K562 (cell line): ENCODE data around the gene GRK4. TPM values are rescaled to one million over a fixed set of nuclear protein-coding genes. Genes with fewer than 3 reads are reported as not detected.
A peak's percentile ranks its signal among the peaks of the same experiment; 100 is the strongest.

Experiments used
- ATAC-seq: fragments of 200-7000 bp; cut with Tn5 transposase; 3 replicates; pipeline ENCODE4 v1.9.1; 2020; ENCODE audit warnings: moderate library complexity
- BruUV-seq: library from RNA; stranded (reverse); fragments of 400-500 nt; replicated peaks from 2 replicates; lab custom pipeline; 2021; lab: Mats Ljungman, UMichigan
- CTCF ChIA-PET: fragments of 300-600 bp; formaldehyde crosslinking; extraction: SDS; loops from one replicate; lab custom pipeline; 2021; ENCODE audit warnings: low intra/inter-chr PET ratio; lab: Yijun Ruan, JAX
- POLR2A ChIA-PET: fragments of 300-600, 350-650 bp; sonication (Branson Sonifier 250); formaldehyde crosslinking; extraction: SDS; loops from one replicate; lab custom pipeline; 2021; ENCODE audit warnings: antibody characterized with exemption, inconsistent platforms; lab: Yijun Ruan, JAX
- DNase-seq, 4 experiments: peaks; one replicate each; pipeline versions ENCODE4 v3.0.0 to v3.0.0-alpha.2; 2011 to 2018; ENCODE audit warnings: low spot score in 3 of 4, mixed read lengths in 3 of 4; ENCODE audit errors: extremely low read depth in 1 of 4
- FAIRE-seq: peaks from 2 replicates; lab custom pipeline; 2011; peaks lifted over from hg19 to GRCh38; lab: Jason Lieb, UNC
- H2AFZ ChIP-seq: 2 replicates; pipeline ENCODE4 v1.6.0; 2011; ENCODE audit warnings: low read depth, low read length, control low read depth, inconsistent platforms
- H3K27ac ChIP-seq: fragments of 200-600 bp; 3 replicates; pipeline ENCODE4 v1.8.0; 2011; ENCODE audit warnings: low read depth, mild to moderate bottlenecking, control low read depth, inconsistent platforms, low read length, moderate library complexity, mixed read lengths; ENCODE audit errors: extremely low read depth
- H3K27me3 ChIP-seq, 2 experiments: fragments of 300-600 bp in 1 of 2; 2 replicates in 1 of 2; 3 replicates in 1 of 2; pipeline versions ENCODE4 v1.6.0 to v1.8.0; 2011; ENCODE audit warnings: inconsistent platforms in 2 of 2, low read length in 2 of 2, mild to moderate bottlenecking in 1 of 2, mixed read lengths in 1 of 2, moderate library complexity in 1 of 2; ENCODE audit not compliant: control insufficient read depth in 2 of 2, insufficient read depth in 2 of 2
- H3K36me3 ChIP-seq: fragments of 300-600 bp; 3 replicates; pipeline ENCODE4 v1.8.0; 2011; ENCODE audit warnings: mild to moderate bottlenecking, low read length, inconsistent platforms; ENCODE audit not compliant: control insufficient read depth, insufficient read depth
- H3K4me1 ChIP-seq, 2 experiments: fragments of 200-600 bp in 1 of 2; replicated peaks in 1 of 2; 2 replicates in 1 of 2; 3 replicates in 1 of 2; pipeline versions ENCODE4 v1.5.1 to v1.8.0; 2011; ENCODE audit warnings: inconsistent platforms in 2 of 2, low read length in 2 of 2, mild to moderate bottlenecking in 1 of 2, mixed read lengths in 1 of 2, moderate library complexity in 1 of 2; ENCODE audit not compliant: control insufficient read depth in 2 of 2, insufficient read depth in 2 of 2
- H3K4me2 ChIP-seq: 2 replicates; pipeline ENCODE4 v1.6.1; 2011; ENCODE audit warnings: low read length, control low read depth, inconsistent platforms, mixed read lengths; ENCODE audit not compliant: insufficient read depth
- H3K4me3 ChIP-seq: fragments of 200-600 bp; sonication (generic), shearing (Covaris generic); 2 replicates; pipeline ENCODE4 v1.5.1; 2016; ENCODE audit warnings: control low read depth, inconsistent platforms
- H3K79me2 ChIP-seq: fragments of 200-600 bp; 3 replicates; pipeline ENCODE4 v1.8.0; 2011; ENCODE audit warnings: low read length, inconsistent platforms; ENCODE audit not compliant: control insufficient read depth, insufficient read depth
- H3K9ac ChIP-seq, 2 experiments: 2 replicates each; pipeline versions ENCODE4 v1.6.0 to v1.6.1; 2011; ENCODE audit warnings: low read depth in 2 of 2, low read length in 2 of 2, control low read depth in 1 of 2, inconsistent platforms in 1 of 2, mild to moderate bottlenecking in 1 of 2, mixed read lengths in 1 of 2; ENCODE audit not compliant: insufficient read depth in 1 of 2
- H3K9me1 ChIP-seq: one replicate; pipeline ENCODE4 v1.6.0; 2011; ENCODE audit warnings: inconsistent platforms, mild to moderate bottlenecking, low read length, moderate library complexity; ENCODE audit not compliant: control insufficient read depth, insufficient read depth
- H3K9me3 ChIP-seq: replicated peaks from 2 replicates; pipeline ENCODE4 v1.5.1; 2011; ENCODE audit warnings: low read depth, low read length, inconsistent platforms; ENCODE audit not compliant: control insufficient read depth, insufficient read depth
- H4K20me1 ChIP-seq: replicated peaks from 2 replicates; pipeline ENCODE4 v1.6.1; 2011; ENCODE audit warnings: low read length, inconsistent platforms, mixed read lengths; ENCODE audit not compliant: control insufficient read depth, insufficient read depth
- CUX1 ChIP-seq: fragments of 200-800 bp; sonication (Bioruptor generic); IDR thresholded peaks from 2 replicates; pipeline ENCODE4 v1.6.1; 2016; ENCODE audit warnings: missing genetic modification characterization, missing compliant biosample characterization
- DMBX1 ChIP-seq: fragments of 250-450 bp; sonication (Bioruptor Pico); IDR thresholded peaks from 2 replicates; pipeline ENCODE4 v1.8.0; 2022; ENCODE audit warnings: inconsistent platforms, mild to moderate bottlenecking, moderate library complexity, borderline replicate concordance
- FIP1L1 ChIP-seq: fragments of 200-400 bp; formaldehyde crosslinking; IDR thresholded peaks from 2 replicates; pipeline ENCODE4 v1.6.1; 2018; ENCODE audit warnings: mild to moderate bottlenecking, low read depth, low read length; ENCODE audit not compliant: poor library complexity, severe bottlenecking
- HMG20B ChIP-seq: fragments of 250-450 bp; sonication (Bioruptor Pico); IDR thresholded peaks from 2 replicates; pipeline ENCODE4 v1.5.0; 2021; ENCODE audit warnings: mild to moderate bottlenecking
- HNRNPL ChIP-seq: fragments of 200-400 bp; formaldehyde crosslinking; IDR thresholded peaks from 2 replicates; pipeline ENCODE4 v1.6.1; 2017; ENCODE audit warnings: low read depth, mild to moderate bottlenecking, low read length
- MYNN ChIP-seq, 2 experiments: sonication (generic); formaldehyde crosslinking in 1 of 2; IDR thresholded peaks; 2 replicates each; pipeline versions ENCODE4 v1.5.0 to v1.6.1; 2016 to 2020; ENCODE audit warnings: antibody characterized with exemption in 1 of 2, missing genetic modification reagents in 1 of 2
- NR2C2 ChIP-seq, 2 experiments: fragments of 200-800 bp in 1 of 2; sonication (Bioruptor generic) in 1 of 2; sonication (generic) in 1 of 2; formaldehyde crosslinking in 1 of 2; IDR thresholded peaks; 2 replicates each; pipeline versions ENCODE4 v1.6.1 to v1.8.0; 2016 to 2022; ENCODE audit warnings: mild to moderate bottlenecking in 1 of 2, missing compliant biosample characterization in 1 of 2, missing genetic modification characterization in 1 of 2, missing genetic modification reagents in 1 of 2
- RBFOX2 ChIP-seq: fragments of 200-400 bp; formaldehyde crosslinking; IDR thresholded peaks from 2 replicates; pipeline ENCODE4 v1.6.1; 2017; ENCODE audit warnings: low read depth, mild to moderate bottlenecking, low read length, moderate library complexity
- RBM22 ChIP-seq: fragments of 200-400 bp; formaldehyde crosslinking; IDR thresholded peaks from 2 replicates; pipeline ENCODE4 v1.6.1; 2018; ENCODE audit warnings: low read length, low read depth; ENCODE audit not compliant: poor library complexity, severe bottlenecking
- SUPT5H ChIP-seq: fragments of 450-650 bp; IDR thresholded peaks from 2 replicates; pipeline ENCODE4 v1.6.1; 2016
- WGBS: fragments of 100-300 bp; shearing (Covaris generic); methylation state at CpG from one replicate; pipeline ENCODE4 v1.1.6; 2016; ENCODE audit warnings: low coverage, mixed read lengths; ENCODE audit not compliant: insufficient coverage; ENCODE audit errors: missing lambda C conversion rate; 5-methylcytosine and 5-hydroxymethylcytosine counted together
- in situ Hi-C: fragments of 300-500 bp; cut with MboI; formaldehyde crosslinking; loops from 4 replicates; pipeline ENCODE4 v1.15.0; 2018; ENCODE audit warnings: inconsistent platforms, mixed read lengths
- intact Hi-C: fragments of 100-400 bp; cut with micrococcal nuclease; formaldehyde crosslinking; loops from 2 replicates; pipeline ENCODE4 v1.14.2; 2022
- polyA plus RNA-seq, 8 experiments: library from polyadenylated mRNA; depleted of rRNA in 4 of 8; stranded (reverse) in 5 of 8; unstranded in 3 of 8; fragments of >200 nt; fragmentation: Nextera tagmentation in 2 of 8; fragmentation: Illumina TruSeq in 1 of 8; extraction: Ambion mirVana in 2 of 8; extraction: Trizol in 1 of 8; gene quantifications; 2 replicates each; pipeline versions ENCODE4 v1.2.1 to v1.2.3, GENCODE V29; 2011 to 2014; ENCODE audit warnings: inconsistent platforms in 1 of 8, missing spikeins in 1 of 8
- total RNA-seq, 7 experiments: library from RNA; depleted of rRNA in 6 of 7; stranded (reverse); fragments of >200 nt in 6 of 7; fragmentation: Illumina TruSeq in 2 of 7; extraction: Trizol in 2 of 7; gene quantifications; 2 replicates each; pipeline versions ENCODE4 v1.2.1 to v1.2.3, GENCODE V29; 2011 to 2021; ENCODE audit warnings: low replicate concordance in 1 of 7

The GRK4 gene
- total and polyA plus RNA-seq, 9 of the 15 experiments (the other 6 are each of a cell fraction or from before 2014, with no cell fraction given) = 1.1 to 4.8 (median 2.6) TPM

GRCh38 chr4:2930135-2930757 is 33.1 kb upstream of the GRK4 start (continued):
- no peak for TF ChIP-seq CUX1 (CRISPR knock-in tag)

GRCh38 chr4:2930758-2931511 is 32.4 kb upstream of the GRK4 start:
- intact Hi-C loops (no loop called here), in situ Hi-C loops (no loop called here)
- POLR2A ChIA-PET = interaction anchor here (0.6 to 0.7 kb wide), 2 partner anchors 25 to 747 kb away, joined by 4 read pairs; no protein-coding TSS in a partner anchor
- Histone ChIP-seq H3K9me1 (no peaks in the 10 kb centered on the region), H3K36me3 (peaks cover 66% of the 10 kb centered on the region; the same call in 2 of the 3 replicates), H2AFZ (no peak overlapping the region), H3K4me3 (no peak overlapping the region), H3K4me2 (no peak overlapping the region), H3K27ac (no peak overlapping the region), H3K9me3 (no peaks in the 10 kb centered on the region), H4K20me1 (0 out of 2 replicates have a peak, but pooled peaks cover 8% of the 10 kb centered on the region), H3K27me3 (no peaks in the 10 kb centered on the region), H3K4me1 (peaks cover 5 to 49% of the 10 kb centered on the region in 2 experiments; a peak in 4 of 5 replicates), H3K9ac (peak overlapping the region in 1 of 2 experiments; percentile 26; a peak in 1 of 4 replicates), H3K79me2 (peaks cover 24% of the 10 kb centered on the region; the same call in 2 of the 3 replicates)
- no peak for FAIRE-seq
- CTCF ChIA-PET = no interaction called here
- no TSS peak for BruUV-seq
- WGBS = 96% methylated on average over 19 of the region's 34 CpGs
- no peak for DNase-seq
- no peak for ATAC-seq
- TF ChIP-seq MYNN (IDR thresholded peaks at IDR 0.05) (peak; percentile 50; the same call in 1 of the 2 replicates), MYNN (CRISPR knock-in tag; IDR thresholded peaks at IDR 0.05) (no peak), NR2C2 (CRISPR knock-in tag; IDR thresholded peaks at IDR 0.05) (no peak), NR2C2 (tag; IDR thresholded peaks at IDR 0.05) (no peak), FIP1L1 (peak; percentile 55), HNRNPL (0 out of 2 replicates have a peak, but pooled peaks have one; percentile 68), DMBX1 (CRISPR knock-in tag) (no peak), RBFOX2 (peak; percentile 54; the same call in 1 of the 2 replicates), RBM22 (peak; percentile 25), SUPT5H (peak; percentile 34; the same call in 1 of the 2 replicates), HMG20B (no peak)
